GM21528 (cell line): ENCODE measurements around the gene ETNK1.
"Not testable (repeated sequence)": the region's sequence is repeated elsewhere in the genome, so short reads cannot be mapped to it uniquely, and the experiment has no call there.

Experiments used
- ATAC-seq: cut with Tn5 transposase; IDR thresholded peaks from one replicate; pipeline ENCODE4 v1.9.1; 2021; ENCODE audit warnings: mild to moderate bottlenecking, moderate library complexity; ENCODE audit not compliant: unreplicated experiment, low FRiP score

ETNK1 gene

DNA sequence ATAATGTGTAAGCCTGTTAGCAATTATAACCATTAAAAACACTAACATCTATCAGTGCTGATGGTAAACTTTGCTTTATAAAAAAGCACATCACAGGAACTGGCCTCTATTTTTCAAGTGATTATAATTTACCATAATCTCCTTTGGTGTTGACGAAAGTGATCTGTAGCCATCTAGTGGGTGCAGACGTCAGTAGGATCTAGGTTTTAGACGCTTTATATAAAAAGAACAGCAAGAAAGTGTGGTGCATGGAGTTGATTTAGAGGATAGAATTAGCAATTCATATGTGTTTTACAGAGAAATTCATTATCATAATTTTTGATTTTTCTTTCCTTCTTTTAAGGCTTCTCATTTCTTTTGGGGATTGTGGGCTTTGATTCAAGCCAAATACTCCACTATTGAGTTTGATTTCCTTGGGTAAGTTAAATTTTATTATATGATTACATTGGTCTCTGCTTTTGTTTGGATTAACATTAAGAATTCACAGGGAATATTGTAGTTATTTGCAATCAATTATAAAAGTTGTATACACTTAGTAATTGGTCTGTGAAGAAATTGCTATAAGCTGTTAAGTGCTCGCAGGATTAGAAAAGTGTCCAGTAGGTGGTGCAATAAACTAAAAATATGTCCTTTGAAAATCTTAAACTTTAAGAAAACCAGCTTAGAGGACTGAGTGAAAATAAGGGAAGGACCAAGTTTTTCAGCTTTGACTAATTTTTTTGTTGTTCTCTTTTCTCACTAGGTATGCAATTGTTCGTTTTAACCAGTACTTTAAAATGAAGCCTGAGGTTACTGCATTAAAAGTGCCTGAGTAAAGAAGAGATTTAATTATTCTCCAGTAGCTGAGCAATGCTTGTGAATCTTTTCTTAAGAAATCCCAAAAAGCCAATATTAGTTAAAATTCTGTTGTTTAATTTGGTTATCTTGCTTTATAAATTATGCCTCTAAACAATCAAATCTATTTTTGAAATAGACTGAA, 59.5 kb downstream of the ETNK1 start:
- ATAC-seq: no peak

GRCh38 chr12:22686193-22686592, 61.2 kb downstream of the ETNK1 start:
- no peak for ATAC-seq

GRCh38 chr12:22687361-22688076, 62.5 kb downstream of the ETNK1 start:
- ATAC-seq: peak; percentile 67

- no peak for ATAC-seq
Measured at GRCh38 chr12:22689876-22690275, 64.9 kb downstream of the ETNK1 start.

DNA sequence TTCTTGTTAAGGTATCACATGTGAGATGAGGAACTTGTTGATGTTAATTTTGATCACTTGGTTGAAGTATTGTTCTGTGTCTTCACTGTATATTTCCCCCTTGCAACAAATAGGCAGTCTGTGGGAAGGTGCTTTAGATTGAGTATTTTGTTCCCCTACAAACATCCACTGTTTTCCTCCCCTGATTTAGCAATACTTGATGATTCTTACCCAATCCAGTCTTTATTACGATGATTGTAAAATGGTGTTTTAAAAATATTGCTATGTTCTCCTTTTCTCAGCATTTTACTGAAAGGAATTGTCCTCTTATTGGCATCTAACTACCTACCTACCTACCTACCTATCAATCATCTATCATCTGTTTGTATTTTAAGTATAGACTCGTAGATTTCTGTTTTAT, 66.3 kb downstream of the ETNK1 start:
- no peak for ATAC-seq

DNA sequence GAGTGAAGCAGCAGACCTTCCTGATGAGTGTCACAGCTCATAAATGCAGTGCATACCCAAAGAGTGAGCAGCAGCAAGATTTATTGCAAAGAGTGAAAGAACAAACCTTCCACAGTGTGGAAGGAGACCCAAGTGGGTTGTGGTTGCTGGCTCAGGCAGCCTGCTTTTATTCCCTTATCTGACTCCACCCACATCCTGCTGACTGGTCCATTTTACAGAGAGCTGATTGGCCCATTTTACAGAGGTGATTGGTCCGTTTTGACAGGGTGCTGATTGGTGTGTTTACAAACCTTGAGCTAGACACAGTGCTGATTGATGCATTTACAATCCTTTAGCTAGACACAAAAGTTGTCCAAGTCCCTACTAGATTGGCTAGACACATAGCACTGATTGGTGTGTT, 67.5 kb downstream of the ETNK1 start:
- not testable (repeated sequence) for ATAC-seq

- no peak for ATAC-seq
Measured at GRCh38 chr12:22692964-22693555, 68.1 kb downstream of the ETNK1 start.

- ATAC-seq: no peak
Measured at GRCh38 chr12:22698576-22698975, 73.6 kb downstream of the ETNK1 start.

- ATAC-seq: not testable (repeated sequence)
Measured at GRCh38 chr12:22699705-22700104, 74.7 kb downstream of the ETNK1 start.

DNA sequence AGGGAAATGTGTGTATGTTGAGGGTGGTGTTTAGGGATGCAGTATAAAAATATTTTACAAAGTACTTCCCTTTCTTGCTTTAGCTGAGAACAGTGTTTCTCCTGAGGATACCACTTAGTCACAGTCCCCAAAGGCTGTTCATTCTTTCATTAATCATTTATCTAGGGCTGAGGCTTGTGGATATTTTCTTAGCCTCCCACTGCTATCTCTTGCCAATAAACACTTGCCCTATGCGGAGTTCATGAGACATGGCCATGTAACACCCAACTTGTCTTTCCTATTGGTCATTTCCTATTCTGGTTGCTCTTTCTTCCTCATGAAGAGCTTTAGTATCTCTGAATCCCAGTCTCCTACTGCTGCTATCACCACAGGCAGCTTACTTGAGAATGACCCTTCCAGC, 75.1 kb downstream of the ETNK1 start:
- no peak for ATAC-seq

DNA sequence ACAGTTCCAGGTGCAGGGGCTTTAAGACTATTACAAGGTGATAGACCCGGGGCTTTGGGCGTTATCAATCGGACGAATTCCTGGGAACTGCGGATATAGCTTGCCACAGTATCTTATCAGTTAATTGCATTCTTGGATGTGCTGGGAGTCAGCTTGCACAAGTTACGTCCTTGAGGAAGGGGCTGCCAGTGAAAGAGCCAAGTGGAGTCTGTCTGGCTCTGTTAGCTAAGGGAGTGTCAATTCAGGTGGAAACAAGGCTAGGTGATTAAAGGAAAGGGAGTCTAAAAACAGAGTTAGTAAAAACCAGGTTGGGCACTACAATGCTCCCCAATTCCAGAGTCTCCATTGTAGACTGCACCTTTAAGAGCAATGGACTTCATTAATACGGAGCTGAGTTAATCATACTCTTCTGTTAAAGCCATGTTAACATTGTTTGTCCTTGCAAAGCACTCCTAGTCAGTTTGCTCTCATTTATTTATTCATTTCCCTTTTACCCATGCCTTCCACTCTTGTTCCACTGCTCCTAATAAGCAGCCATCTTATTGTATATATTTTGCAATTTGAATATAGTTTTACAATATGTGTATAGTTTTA, 76.3 kb downstream of the ETNK1 start:
- ATAC-seq: not testable (repeated sequence)

GRCh38 chr12:22702690-22703089, 77.7 kb downstream of the ETNK1 start:
- ATAC-seq: no peak

DNA sequence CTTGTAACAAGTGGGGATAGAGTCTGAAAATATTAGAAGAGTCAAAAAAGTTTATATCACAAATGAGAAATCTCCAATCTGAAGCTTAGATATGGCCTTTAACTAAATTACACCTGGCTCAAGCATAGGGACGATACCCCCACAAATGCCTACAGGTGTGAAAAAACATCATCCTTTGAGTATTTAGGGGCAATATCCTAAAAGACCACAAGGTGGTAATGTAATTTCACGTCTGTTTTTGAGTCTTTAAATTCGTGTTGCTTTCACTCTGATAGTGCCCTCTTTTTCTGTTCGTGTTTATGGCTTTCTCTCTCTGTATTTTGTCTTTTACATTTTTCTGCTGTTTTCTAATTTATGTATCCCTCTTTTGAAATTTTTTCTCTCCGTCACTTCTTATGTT, 84.3 kb downstream of the ETNK1 start:
- ATAC-seq: peak; percentile 67

GRCh38 chr12:22712083-22712482, 87.1 kb downstream of the ETNK1 start:
- ATAC-seq: no peak

- ATAC-seq: no peak
Measured at GRCh38 chr12:22715254-22715653, 90.3 kb downstream of the ETNK1 start.

DNA sequence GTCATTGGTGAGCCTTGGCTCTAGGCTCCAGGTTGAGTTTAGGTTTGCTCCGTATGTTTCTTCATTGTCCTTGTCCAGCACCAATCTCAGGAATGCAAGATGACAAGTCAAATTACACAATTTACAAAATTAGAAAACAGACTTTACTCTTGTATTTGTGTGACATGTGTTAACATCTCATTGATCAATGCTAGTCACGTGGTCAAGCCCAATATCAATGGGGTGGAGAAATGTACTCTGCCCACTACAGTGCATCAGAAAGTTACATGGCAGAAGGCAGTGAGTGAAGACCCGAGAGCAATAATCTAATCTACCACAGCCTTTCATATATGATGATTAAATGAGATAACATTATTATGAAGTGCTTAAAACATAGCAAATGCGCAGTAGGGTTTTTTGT, 94.8 kb downstream of the ETNK1 start:
- no peak for ATAC-seq

GRCh38 chr12:22722081-22722480, 97.1 kb downstream of the ETNK1 start:
- ATAC-seq: no peak

DNA sequence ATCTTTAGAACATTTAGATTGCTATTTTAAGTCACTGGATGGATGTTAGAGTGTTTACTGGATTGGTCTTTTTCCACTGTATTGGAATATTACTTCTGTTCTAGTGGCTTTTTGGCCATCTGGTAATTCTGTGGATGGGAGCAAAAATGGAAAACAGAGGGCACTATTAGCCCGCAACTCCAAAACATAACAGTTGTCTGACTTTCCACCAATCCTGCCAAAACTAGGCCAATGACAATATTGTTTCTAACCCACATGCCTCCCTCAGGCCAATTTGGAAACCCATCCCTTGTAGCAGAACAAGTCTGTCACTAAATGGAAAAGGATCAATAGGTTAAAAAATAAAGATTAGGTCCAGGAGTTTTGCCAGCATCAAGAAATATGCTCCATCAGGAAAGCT, 97.8 kb downstream of the ETNK1 start:
- no peak for ATAC-seq

DNA sequence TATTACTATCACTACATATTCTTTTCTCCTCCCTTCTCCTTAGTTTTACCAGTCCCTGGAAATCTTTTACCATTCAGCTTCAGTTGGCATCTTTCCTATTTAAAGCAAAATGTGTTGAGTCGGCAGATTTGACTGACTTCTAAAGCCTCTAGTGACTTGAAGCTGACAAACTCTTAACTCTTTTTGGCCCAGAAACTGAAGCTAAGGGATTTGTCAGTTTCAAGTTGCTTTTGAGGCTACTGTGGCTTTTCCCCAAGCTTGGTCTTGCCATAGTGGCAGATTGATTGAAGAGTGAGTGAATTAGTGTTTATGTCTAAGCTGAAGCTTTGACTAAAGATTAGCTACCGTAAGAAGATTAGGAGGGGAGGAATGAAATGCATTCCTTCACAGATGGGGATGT, 104.0 kb downstream of the ETNK1 start:
- ATAC-seq: no peak

DNA sequence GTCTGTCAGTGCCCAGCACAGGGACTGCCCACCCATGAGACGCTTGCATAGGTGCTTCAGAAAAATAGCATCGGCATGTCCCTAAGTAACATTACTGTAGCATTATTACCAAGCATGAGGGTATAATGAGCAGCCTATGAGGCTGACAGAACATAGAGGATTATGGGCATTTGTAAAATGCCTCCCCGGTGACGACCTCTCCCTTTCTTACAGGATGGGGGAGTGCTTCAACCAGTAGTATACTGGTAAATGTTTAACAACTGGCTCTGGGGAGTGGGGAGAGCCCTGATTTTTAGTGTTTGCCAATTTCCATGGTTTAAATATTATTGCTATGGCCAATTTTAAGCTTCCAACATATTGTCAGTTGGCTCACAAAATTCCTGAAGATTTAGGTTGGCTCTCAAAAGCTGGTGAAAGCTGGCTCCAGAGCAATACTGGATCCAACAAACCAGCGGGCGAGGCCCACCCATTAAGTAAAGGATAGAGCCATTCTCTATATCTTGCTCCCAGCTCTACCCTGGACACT, 104.5 kb downstream of the ETNK1 start:
- ATAC-seq: no peak
